Stimulated activated CD4-positive, alpha-beta T cell treated with anti-CD3 and anti-CD28 coated beads, TNF-alpha, amount 100 ng/mL, for 4 hours (primary cell): ENCODE data around the gene GPT2.

Source experiments
- DNase-seq, 3 experiments: peaks; one replicate each; pipeline ENCODE4 v3.0.0-alpha.2; 2020; ENCODE audit warnings: low read depth in 3 of 3

GPT2 gene

GRCh38 chr16:46883690-46884512 is at the start of gene GPT2:
Gene GPT2 (plus strand): TSS chr16:46884362. CDS start chr16:46884716, 354 bp downstream.
- DNase-seq, result peak; percentile 53 to 79 (median 57)

- DNase-seq, result no peak
These were observed 47.3 kb upstream of the GPT2 start for GRCh38 chr16:46836534-46837530.

GRCh38 chr16:46839986-46840443 is 44.1 kb upstream of the GPT2 start:
- DNase-seq, result no peak

GRCh38 chr16:46842192-46842895 is 41.8 kb upstream of the GPT2 start:
- DNase-seq, result no peak

GRCh38 chr16:46843898-46844642 is 40.1 kb upstream of the GPT2 start:
- DNase-seq, result no peak

GRCh38 chr16:46844771-46845170 is 39.4 kb upstream of the GPT2 start:
- DNase-seq, result no peak

GRCh38 chr16:46845952-46846351 is 38.2 kb upstream of the GPT2 start:
- DNase-seq, result no peak

GRCh38 chr16:46848768-46849764 is 35.1 kb upstream of the GPT2 start:
- DNase-seq, result no peak

- no peak for DNase-seq
These were observed 33.3 kb upstream of the GPT2 start for GRCh38 chr16:46850619-46851555.

- no peak for DNase-seq
These were observed 32.0 kb upstream of the GPT2 start for GRCh38 chr16:46852130-46852529.

- DNase-seq, result peak; percentile 23 to 36 (median 28)
These were observed 30.3 kb upstream of the GPT2 start for GRCh38 chr16:46853713-46854443.

GRCh38 chr16:46854846-46855245 is 29.3 kb upstream of the GPT2 start:
- no peak for DNase-seq

GRCh38 chr16:46855389-46855788 is 28.8 kb upstream of the GPT2 start:
- no peak for DNase-seq

- DNase-seq, result no peak
These were observed 26.7 kb upstream of the GPT2 start for GRCh38 chr16:46857368-46857945.

GRCh38 chr16:46858151-46858550 is 26.0 kb upstream of the GPT2 start:
- DNase-seq, result no peak

GRCh38 chr16:46859719-46860152 is 24.4 kb upstream of the GPT2 start:
- DNase-seq, result no peak
